Colonic mucosa (tissue), 4 donors: ENCODE results near the gene C14orf180. TPM values are rescaled to one million over a fixed set of nuclear protein-coding genes. Genes with fewer than 3 reads are reported as not detected.

Experiments
- DNase-seq: peaks from one replicate; pipeline ENCODE4 v3.0.0-alpha.2; 2020
- H3K27ac ChIP-seq: fragments of 200-600 bp; one replicate; pipeline ENCODE4 v1.8.0; 2021
- H3K27me3 ChIP-seq: fragments of 200-600 bp; one replicate; pipeline ENCODE4 v1.8.0; 2021
- H3K36me3 ChIP-seq: fragments of 200-600 bp; one replicate; pipeline ENCODE4 v1.8.0; 2021
- H3K4me1 ChIP-seq: fragments of 200-600 bp; one replicate; pipeline ENCODE4 v1.8.0; 2021; ENCODE audit warnings: mild to moderate bottlenecking
- H3K4me3 ChIP-seq: fragments of 200-600 bp; one replicate; pipeline ENCODE4 v1.8.0; 2021
- H3K9ac ChIP-seq, 2 donors: one replicate each; pipeline ENCODE4 v1.7.0; 2013; ENCODE audit warnings: control low read depth in 2 of 2, low read depth in 2 of 2, low read length in 2 of 2
- H3K9me3 ChIP-seq: fragments of 200-600 bp; one replicate; pipeline ENCODE4 v1.8.0; 2021
- intact Hi-C: fragments of 100-400 bp; cut with DNase I; formaldehyde crosslinking; loops from one replicate; pipeline ENCODE4 v1.14.1; 2022
- total RNA-seq, 2 donors: library from RNA; stranded (reverse); fragmentation: NEBNext Ultra II Directional in 1 of 2; extraction: Animal tissue kit (Norgen Biotek cat#: 25700) in 1 of 2; gene quantifications; one replicate each; pipeline ENCODE4 v1.2.1, GENCODE V29; 2021
- TF ChIP-seq, protein P1 (sequence below): fragments of 200-600 bp; IDR thresholded peaks from one replicate; pipeline ENCODE4 v1.8.0; 2022; ENCODE audit warnings: antibody characterized with exemption, mild to moderate bottlenecking
- donor health status: healthy.
- donor health status: DM: no; HTN: no; CAD: no.
- donor health status: DM: no; HTN: no; CAD: no.

The C14orf180 gene
- total RNA-seq, 2 donors from 2014 or later: 0.13 TPM; not detected in 1

DNA sequence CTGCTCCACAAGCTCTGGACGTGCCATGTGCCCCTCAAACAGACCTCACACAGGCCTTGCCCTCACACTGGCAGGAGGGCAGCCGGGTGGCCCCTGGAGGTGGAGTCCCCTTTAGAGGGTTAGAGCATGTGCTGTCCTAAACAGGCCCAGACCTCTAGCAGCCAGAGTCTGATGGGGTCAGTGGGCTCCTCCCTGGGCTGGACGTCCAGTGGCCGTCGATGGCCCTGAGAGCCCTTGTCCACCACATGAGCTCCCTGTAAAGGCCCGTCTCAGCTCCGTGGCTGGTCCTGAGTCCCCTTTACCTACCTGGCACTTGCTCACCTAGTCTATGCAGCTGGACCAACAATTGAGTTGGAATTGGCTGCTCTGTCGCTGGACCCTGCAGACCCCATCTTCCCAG lies 21.2 kb downstream of the C14orf180 start:
- no peak overlapping the region for H3K9ac ChIP-seq
- H3K27ac ChIP-seq: no peak overlapping the region
- peaks cover 19% of the 10 kb centered on the region for H3K27me3 ChIP-seq
- H3K9me3 ChIP-seq: no peaks in the 10 kb centered on the region
- TF ChIP-seq, protein P1, sequence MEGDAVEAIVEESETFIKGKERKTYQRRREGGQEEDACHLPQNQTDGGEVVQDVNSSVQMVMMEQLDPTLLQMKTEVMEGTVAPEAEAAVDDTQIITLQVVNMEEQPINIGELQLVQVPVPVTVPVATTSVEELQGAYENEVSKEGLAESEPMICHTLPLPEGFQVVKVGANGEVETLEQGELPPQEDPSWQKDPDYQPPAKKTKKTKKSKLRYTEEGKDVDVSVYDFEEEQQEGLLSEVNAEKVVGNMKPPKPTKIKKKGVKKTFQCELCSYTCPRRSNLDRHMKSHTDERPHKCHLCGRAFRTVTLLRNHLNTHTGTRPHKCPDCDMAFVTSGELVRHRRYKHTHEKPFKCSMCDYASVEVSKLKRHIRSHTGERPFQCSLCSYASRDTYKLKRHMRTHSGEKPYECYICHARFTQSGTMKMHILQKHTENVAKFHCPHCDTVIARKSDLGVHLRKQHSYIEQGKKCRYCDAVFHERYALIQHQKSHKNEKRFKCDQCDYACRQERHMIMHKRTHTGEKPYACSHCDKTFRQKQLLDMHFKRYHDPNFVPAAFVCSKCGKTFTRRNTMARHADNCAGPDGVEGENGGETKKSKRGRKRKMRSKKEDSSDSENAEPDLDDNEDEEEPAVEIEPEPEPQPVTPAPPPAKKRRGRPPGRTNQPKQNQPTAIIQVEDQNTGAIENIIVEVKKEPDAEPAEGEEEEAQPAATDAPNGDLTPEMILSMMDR: no peak
- no peak overlapping the region for H3K4me3 ChIP-seq
- H3K36me3 ChIP-seq: no peaks in the 10 kb centered on the region
- intact Hi-C loops: no loop called here
- no peak for DNase-seq
- no peaks in the 10 kb centered on the region for H3K4me1 ChIP-seq

DNA sequence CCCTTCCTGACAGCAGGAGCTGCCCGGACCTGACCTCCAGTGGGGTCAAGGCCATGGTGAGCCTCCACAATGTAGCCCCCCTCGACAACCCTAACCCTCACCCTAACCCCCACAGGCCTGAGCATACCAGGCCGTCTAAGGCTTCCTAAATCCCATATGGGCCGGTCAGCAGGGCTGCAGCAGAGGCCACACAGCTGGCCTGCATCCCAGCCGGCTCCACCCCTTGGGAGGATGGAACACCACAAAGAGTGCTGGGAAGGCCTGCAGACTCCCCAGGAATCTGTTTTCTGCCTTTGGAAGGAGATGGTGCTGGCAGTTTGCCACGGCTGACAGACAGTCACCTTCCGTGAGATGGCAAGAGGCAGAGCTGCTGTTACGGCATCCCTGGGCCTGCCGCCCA lies 22.2 kb downstream of the C14orf180 start:
- peaks cover 19% of the 10 kb centered on the region for H3K27me3 ChIP-seq
- no peak for DNase-seq
- H3K9ac ChIP-seq: no peak overlapping the region
- intact Hi-C loops: no loop called here
- TF ChIP-seq, protein P1: no peak
- no peaks in the 10 kb centered on the region for H3K36me3 ChIP-seq
- H3K4me1 ChIP-seq: no peaks in the 10 kb centered on the region
- H3K27ac ChIP-seq: no peak overlapping the region
- no peaks in the 10 kb centered on the region for H3K9me3 ChIP-seq
- H3K4me3 ChIP-seq: no peak overlapping the region

DNA sequence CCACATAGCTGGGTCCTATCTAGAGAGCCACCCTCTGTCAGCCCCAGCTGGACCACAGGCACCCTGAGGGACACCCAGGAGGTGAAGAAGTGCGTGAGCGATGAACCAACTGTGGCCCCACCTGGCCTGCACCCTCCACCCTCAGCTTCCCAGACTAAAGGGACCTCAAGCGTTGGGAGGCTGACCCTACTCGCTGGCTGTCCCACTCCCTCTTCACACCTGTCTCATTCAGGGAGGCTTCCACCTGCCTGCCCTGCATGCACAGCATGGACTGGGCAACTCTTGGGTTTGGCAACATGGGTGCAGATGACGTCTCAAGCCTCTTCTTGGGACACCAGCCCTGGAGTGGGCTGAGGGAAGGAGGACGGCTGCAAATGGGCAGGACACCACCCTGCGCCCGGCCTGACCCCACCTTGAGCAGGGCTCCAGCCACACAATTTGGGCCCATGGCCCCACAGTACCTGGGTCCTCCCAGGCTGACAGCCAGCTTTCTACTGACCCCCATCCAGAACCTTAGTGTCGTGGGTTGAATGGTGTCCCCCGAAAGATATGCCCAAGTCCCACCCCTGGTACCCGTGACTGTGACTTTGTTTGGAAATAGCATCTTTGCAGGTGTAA lies 22.9 kb downstream of the C14orf180 start:
- Histone ChIP-seq H3K27ac (no peak overlapping the region), H3K4me3 (no peak overlapping the region), H3K4me1 (no peaks in the 10 kb centered on the region), H3K9me3 (no peaks in the 10 kb centered on the region), H3K36me3 (no peaks in the 10 kb centered on the region), H3K9ac (no peak overlapping the region), H3K27me3 (peaks cover 19% of the 10 kb centered on the region)
- no peak for DNase-seq
- intact Hi-C loops: no loop called here
- TF ChIP-seq, protein P1: no peak

- Histone ChIP-seq H3K9me3 (no peaks in the 10 kb centered on the region), H3K36me3 (no peaks in the 10 kb centered on the region), H3K27me3 (peaks cover 19% of the 10 kb centered on the region), H3K9ac (no peak overlapping the region), H3K27ac (no peak overlapping the region), H3K4me1 (no peaks in the 10 kb centered on the region), H3K4me3 (no peak overlapping the region)
- DNase-seq: no peak
- intact Hi-C loops: no loop called here
- TF ChIP-seq, protein P1: no peak
Observed at GRCh38 chr14:104602933-104603325, 23.4 kb downstream of the C14orf180 start.

DNA sequence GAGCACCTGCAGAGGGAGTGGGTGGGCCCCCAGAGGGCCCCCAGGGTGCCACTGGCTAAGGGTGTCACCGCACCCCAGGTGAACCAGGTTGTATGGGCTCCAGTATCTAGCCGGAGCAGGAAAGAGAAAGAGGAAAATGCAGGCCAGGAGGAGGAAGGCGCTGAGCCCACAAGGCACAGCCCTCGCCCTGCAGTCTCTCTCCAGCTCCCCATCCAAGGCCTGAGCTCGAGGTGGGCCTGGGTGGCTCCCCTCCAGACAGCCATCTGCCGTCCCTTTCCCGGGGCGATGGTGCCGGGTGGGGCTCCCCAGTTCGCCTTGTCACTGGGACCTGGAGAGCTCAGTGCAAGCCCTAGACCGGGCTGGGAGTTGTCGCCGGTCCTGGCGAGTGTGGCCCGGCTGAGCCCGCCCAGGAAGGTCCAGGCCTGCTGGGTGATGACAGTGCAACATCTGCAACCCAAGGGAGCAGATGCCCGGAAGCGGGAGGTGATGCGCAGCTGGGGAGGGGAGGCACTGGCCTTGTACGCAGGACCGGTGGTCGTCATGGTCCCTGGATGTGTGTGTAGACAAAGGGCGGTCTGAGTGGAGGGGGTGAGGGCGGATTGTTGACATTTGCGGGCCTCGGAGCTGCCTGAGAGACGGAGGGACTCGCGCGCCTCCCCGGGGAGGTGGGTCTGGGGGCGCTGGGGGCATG lies 24.3 kb downstream of the C14orf180 start:
- Histone ChIP-seq H3K36me3 (no peaks in the 10 kb centered on the region), H3K27ac (no peak overlapping the region), H3K4me3 (no peak overlapping the region), H3K27me3 (peaks cover 19% of the 10 kb centered on the region), H3K9ac (no peak overlapping the region), H3K4me1 (no peaks in the 10 kb centered on the region), H3K9me3 (no peaks in the 10 kb centered on the region)
- TF ChIP-seq, protein P1: no peak
- intact Hi-C loops: no loop called here
- DNase-seq: no peak
